ENCODE measurements around the gene BANF1. TPM values are rescaled to one million over a fixed set of nuclear protein-coding genes. Genes with fewer than 3 reads are reported as not detected.

Gene BANF1
- total RNA-seq, 4 donors from 2014 or later, result 32.1 to 54.2 (median 42.6) TPM

GRCh38 chr11:65976216-65977176 lies 25.8 kb upstream of the BANF1 start:
- H3K36me3 ChIP-seq, result peaks cover 54% of the 10 kb centered on the region
- no peak for TF ChIP-seq POLR2A (IDR thresholded peaks at IDR 0.05)
- TF ChIP-seq CTCF (IDR thresholded peaks at IDR 0.05), result no peak
- no peak for TF ChIP-seq EP300 (IDR thresholded peaks at IDR 0.05)
- no peak for TF ChIP-seq POLR2AphosphoS5 (IDR thresholded peaks at IDR 0.05)
- 87% methylated on average over 35 of the region's 43 CpGs for WGBS

GRCh38 chr11:65977621-65978390 lies 24.5 kb upstream of the BANF1 start:
- DNase-seq (ENCODE audit: low spot score in 2 of 2), result no peak
- H3K27me3 ChIP-seq, result no peaks in the 10 kb centered on the region
- no peak overlapping the region for H3K4me3 ChIP-seq
- WGBS, result 82% methylated on average over 23 of the region's 29 CpGs
- no peaks in the 10 kb centered on the region for H3K4me1 ChIP-seq
- H3K27ac ChIP-seq, result no peak overlapping the region
- peaks cover 54% of the 10 kb centered on the region for H3K36me3 ChIP-seq
- no peaks in the 10 kb centered on the region for H3K9me3 ChIP-seq
- TF ChIP-seq CTCF (IDR thresholded peaks at IDR 0.05) (no peak), POLR2AphosphoS5 (IDR thresholded peaks at IDR 0.05) (no peak), POLR2A (IDR thresholded peaks at IDR 0.05) (no peak), EP300 (IDR thresholded peaks at IDR 0.05) (no peak)

More at GRCh38 chr11:65976216-65977176, 25.8 kb upstream of the BANF1 start:
- Histone ChIP-seq H3K4me3 (no peak overlapping the region), H3K27ac (no peak overlapping the region), H3K9me3 (no peaks in the 10 kb centered on the region), H3K4me1 (no peaks in the 10 kb centered on the region), H3K27me3 (no peaks in the 10 kb centered on the region)
- no peak for DNase-seq (ENCODE audit: low spot score in 2 of 2)

- Histone ChIP-seq H3K27ac (no peak overlapping the region), H3K4me3 (no peak overlapping the region), H3K9me3 (no peaks in the 10 kb centered on the region), H3K4me1 (no peaks in the 10 kb centered on the region), H3K36me3 (peaks cover 46% of the 10 kb centered on the region), H3K27me3 (no peaks in the 10 kb centered on the region)
- no peak for TF ChIP-seq EP300 (IDR thresholded peaks at IDR 0.05)
- no peak for TF ChIP-seq POLR2AphosphoS5 (IDR thresholded peaks at IDR 0.05)
- TF ChIP-seq CTCF (IDR thresholded peaks at IDR 0.05), result no peak
- TF ChIP-seq POLR2A (IDR thresholded peaks at IDR 0.05), result no peak
- WGBS, result 89% methylated on average over 34 of the region's 34 CpGs
- no peak for DNase-seq (ENCODE audit: low spot score in 2 of 2)
Observed at GRCh38 chr11:65978391-65979238, 23.7 kb upstream of the BANF1 start.

- Histone ChIP-seq H3K4me3 (no peak overlapping the region), H3K27me3 (no peaks in the 10 kb centered on the region), H3K9me3 (no peaks in the 10 kb centered on the region), H3K27ac (no peak overlapping the region), H3K4me1 (no peaks in the 10 kb centered on the region), H3K36me3 (peaks cover 44% of the 10 kb centered on the region)
- 85% methylated on average over 5 of the region's 10 CpGs for WGBS
- DNase-seq (ENCODE audit: low spot score in 2 of 2), result no peak
- no peak for TF ChIP-seq EP300 (IDR thresholded peaks at IDR 0.05)
Observed at GRCh38 chr11:65979261-65979759, 23.0 kb upstream of the BANF1 start.

GRCh38 chr11:65981101-65981740 lies 21.1 kb upstream of the BANF1 start:
- Histone ChIP-seq H3K27me3 (no peaks in the 10 kb centered on the region), H3K36me3 (peaks cover 33% of the 10 kb centered on the region), H3K27ac (no peak overlapping the region), H3K9me3 (no peaks in the 10 kb centered on the region), H3K4me3 (no peak overlapping the region), H3K4me1 (no peaks in the 10 kb centered on the region)
- TF ChIP-seq POLR2AphosphoS5 (IDR thresholded peaks at IDR 0.05), result no peak
- no peak for TF ChIP-seq CTCF (IDR thresholded peaks at IDR 0.05)
- TF ChIP-seq EP300 (IDR thresholded peaks at IDR 0.05), result no peak
- TF ChIP-seq POLR2A (IDR thresholded peaks at IDR 0.05), result no peak
- 77% methylated on average over 7 of the region's 12 CpGs for WGBS
- no peak for DNase-seq (ENCODE audit: low spot score in 2 of 2)

All from suprapubic skin (tissue), 4 donors.